ENCODE measurements around the gene GALNT9. TPM values are rescaled to one million over a fixed set of nuclear protein-coding genes. Genes with fewer than 3 reads are reported as not detected.
"Not testable (repeated sequence)": the region's sequence is repeated elsewhere in the genome, so short reads cannot be mapped to it uniquely, and the experiment has no call there.

Gene GALNT9
- total and polyA plus RNA-seq, 2 donors (not counting 1 experiment from before 2014, with no cell fraction given) = 0.71 to 2.4 TPM

GRCh38 chr12:132243171-132243570 lies 86.2 kb downstream of the GALNT9 start:
- intact Hi-C loops (cut with micrococcal nuclease); H3K27me3 Mint-ChIP-seq; H3K36me3 ChIP-seq (replicated peaks in 1 of 2; ENCODE audit: control extremely low read depth in 1 of 2, control insufficient read depth in 1 of 2, extremely low read depth in 1 of 2, insufficient read depth in 2 of 2, low read length in 1 of 2); ATAC-seq (ENCODE audit: low read depth); H3K4me3 Mint-ChIP-seq; H3K27ac ChIP-seq (ENCODE audit: low read length in 2 of 2); DNase-seq; POLR2A ChIA-PET; H3K4me1 ChIP-seq (ENCODE audit: control insufficient read depth in 2 of 2, insufficient read depth in 2 of 2, low read length in 2 of 2); H3K9ac ChIP-seq (ENCODE audit: low read length); H4K20me1 ChIP-seq (ENCODE audit: control insufficient read depth, insufficient read depth, low read length, poor library complexity, severe bottlenecking); H3K4me2 ChIP-seq (replicated peaks; ENCODE audit: low read depth, low read length, poor library complexity, severe bottlenecking); H3K9me3 Mint-ChIP-seq (ENCODE audit: insufficient read depth); H3K79me2 ChIP-seq (ENCODE audit: control insufficient read depth, insufficient read depth, low read length); CTCF ChIA-PET; H3K27ac Mint-ChIP-seq; H3K4me1 Mint-ChIP-seq; H3K9me3 ChIP-seq (ENCODE audit: control extremely low read depth in 1 of 3, control insufficient read depth in 2 of 3, insufficient read depth in 1 of 3, low read length in 2 of 3); H2AFZ ChIP-seq (ENCODE audit: insufficient read depth, low read depth, low read length, poor library complexity, severe bottlenecking); H3K27me3 ChIP-seq (replicated peaks in 1 of 4; ENCODE audit: control extremely low read depth in 1 of 4, control insufficient read depth in 3 of 4, insufficient read depth in 4 of 4, low read length in 3 of 4); H3K4me3 ChIP-seq (ENCODE audit: control extremely low read depth in 1 of 5, extremely low read depth in 1 of 5, insufficient read depth in 1 of 5, low read depth in 2 of 5, low read length in 4 of 5): not testable (repeated sequence)
- 47% methylated on average over 14 of the region's 15 CpGs for WGBS (ENCODE audit: insufficient coverage)

- peaks cover 0 to 11% (median 0%) of the 10 kb centered on the region in 3 donors for H3K9me3 ChIP-seq (ENCODE audit: control extremely low read depth in 1 of 3, control insufficient read depth in 2 of 3, insufficient read depth in 1 of 3, low read length in 2 of 3)
- H3K4me1 Mint-ChIP-seq; CTCF ChIA-PET; H4K20me1 ChIP-seq (ENCODE audit: control insufficient read depth, insufficient read depth, low read length, poor library complexity, severe bottlenecking); H3K36me3 ChIP-seq (replicated peaks in 1 of 2; ENCODE audit: control extremely low read depth in 1 of 2, control insufficient read depth in 1 of 2, extremely low read depth in 1 of 2, insufficient read depth in 2 of 2, low read length in 1 of 2); H3K27me3 ChIP-seq (replicated peaks in 1 of 4; ENCODE audit: control extremely low read depth in 1 of 4, control insufficient read depth in 3 of 4, insufficient read depth in 4 of 4, low read length in 3 of 4); H3K9me3 Mint-ChIP-seq (ENCODE audit: insufficient read depth); H3K27ac Mint-ChIP-seq; DNase-seq; H3K4me1 ChIP-seq (ENCODE audit: control insufficient read depth in 2 of 2, insufficient read depth in 2 of 2, low read length in 2 of 2); H2AFZ ChIP-seq (ENCODE audit: insufficient read depth, low read depth, low read length, poor library complexity, severe bottlenecking); intact Hi-C loops (cut with micrococcal nuclease); H3K4me3 ChIP-seq (ENCODE audit: control extremely low read depth in 1 of 5, extremely low read depth in 1 of 5, insufficient read depth in 1 of 5, low read depth in 2 of 5, low read length in 4 of 5); H3K79me2 ChIP-seq (ENCODE audit: control insufficient read depth, insufficient read depth, low read length); H3K27me3 Mint-ChIP-seq; H3K9ac ChIP-seq (ENCODE audit: low read length); H3K4me2 ChIP-seq (replicated peaks; ENCODE audit: low read depth, low read length, poor library complexity, severe bottlenecking); H3K4me3 Mint-ChIP-seq; ATAC-seq (ENCODE audit: low read depth); POLR2A ChIA-PET; H3K27ac ChIP-seq (ENCODE audit: low read length in 2 of 2): not testable (repeated sequence)
- 90% methylated on average over 7 of the region's 7 CpGs for WGBS (ENCODE audit: insufficient coverage)
Observed at GRCh38 chr12:132240669-132241007, 88.8 kb downstream of the GALNT9 start.

Data from B cell (primary cell).